Activated CD4-positive, alpha-beta T cell treated with anti-CD3 and anti-CD28 coated beads, Interleukin-2, amount 50 U/mL, for 24 hours (primary cell): Measurements from ENCODE around the gene KDM2A.
"Not testable (repeated sequence)": the region's sequence is repeated elsewhere in the genome, so short reads cannot be mapped to it uniquely, and the experiment has no call there.

Experiments
- DNase-seq, 2 donors: peaks; one replicate each; pipeline ENCODE4 v3.0.0-alpha.2; 2020; ENCODE audit warnings: low read depth in 1 of 2, low spot score in 1 of 2

The KDM2A gene

DNA sequence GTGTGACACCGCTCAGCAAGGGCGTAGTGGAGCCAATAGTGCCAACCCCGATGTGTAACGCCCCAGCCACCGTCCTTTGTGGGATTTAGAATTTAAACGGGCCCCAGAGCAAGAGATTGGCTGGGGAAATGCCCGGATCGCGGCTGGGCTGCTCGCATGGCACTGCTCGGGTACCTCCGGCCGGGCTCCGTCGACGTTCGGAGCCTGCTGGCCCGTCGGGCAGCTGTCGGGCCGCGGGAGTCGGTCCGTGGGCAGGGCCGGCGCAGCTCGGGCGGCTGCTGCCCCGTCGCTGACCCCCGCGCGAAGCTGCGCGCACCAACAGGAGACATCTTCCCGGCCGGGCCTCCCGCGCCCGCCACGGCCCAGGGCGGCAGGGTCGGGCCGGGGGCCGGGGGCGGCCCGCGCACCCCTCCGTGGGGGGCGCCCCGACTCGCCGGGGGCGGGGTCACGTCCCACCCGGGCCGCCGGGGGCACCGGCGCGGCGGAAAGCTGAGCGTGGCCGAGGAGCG is 1.3 kb upstream of the KDM2A start:
- DNase-seq = peak in 1 of 2 donors; percentile 16

DNA sequence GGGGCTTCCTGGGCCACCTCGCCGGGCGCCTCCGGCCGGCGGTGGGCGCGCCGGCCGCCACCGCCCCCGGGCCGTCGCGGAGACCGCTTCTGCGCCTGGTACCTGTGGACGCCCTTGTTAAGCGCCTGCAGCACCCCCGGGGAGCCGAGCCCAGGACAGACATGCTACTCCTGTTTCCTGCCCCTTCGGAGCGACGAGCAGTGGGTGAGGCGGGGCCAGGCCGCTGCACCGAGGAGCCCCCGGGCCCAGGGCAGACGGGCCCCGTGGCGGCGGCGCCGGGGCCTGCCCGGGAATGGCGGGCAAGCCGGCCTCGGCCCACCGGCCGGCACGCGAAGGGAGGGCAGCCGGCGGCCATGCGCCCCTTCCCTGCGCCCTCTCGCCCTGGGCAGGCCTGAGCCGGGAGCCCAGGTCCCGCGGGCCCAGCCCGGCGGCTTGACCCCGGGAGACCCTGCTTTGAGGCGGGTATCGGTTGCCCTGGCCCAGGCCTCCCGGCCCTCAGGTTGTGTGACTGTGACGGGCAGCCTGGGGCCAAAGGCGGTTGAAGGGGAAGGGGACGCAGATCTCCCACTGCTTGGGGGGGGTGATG is 789 bp upstream of the KDM2A start:
- peak; percentile 37 to 43 for DNase-seq

DNA sequence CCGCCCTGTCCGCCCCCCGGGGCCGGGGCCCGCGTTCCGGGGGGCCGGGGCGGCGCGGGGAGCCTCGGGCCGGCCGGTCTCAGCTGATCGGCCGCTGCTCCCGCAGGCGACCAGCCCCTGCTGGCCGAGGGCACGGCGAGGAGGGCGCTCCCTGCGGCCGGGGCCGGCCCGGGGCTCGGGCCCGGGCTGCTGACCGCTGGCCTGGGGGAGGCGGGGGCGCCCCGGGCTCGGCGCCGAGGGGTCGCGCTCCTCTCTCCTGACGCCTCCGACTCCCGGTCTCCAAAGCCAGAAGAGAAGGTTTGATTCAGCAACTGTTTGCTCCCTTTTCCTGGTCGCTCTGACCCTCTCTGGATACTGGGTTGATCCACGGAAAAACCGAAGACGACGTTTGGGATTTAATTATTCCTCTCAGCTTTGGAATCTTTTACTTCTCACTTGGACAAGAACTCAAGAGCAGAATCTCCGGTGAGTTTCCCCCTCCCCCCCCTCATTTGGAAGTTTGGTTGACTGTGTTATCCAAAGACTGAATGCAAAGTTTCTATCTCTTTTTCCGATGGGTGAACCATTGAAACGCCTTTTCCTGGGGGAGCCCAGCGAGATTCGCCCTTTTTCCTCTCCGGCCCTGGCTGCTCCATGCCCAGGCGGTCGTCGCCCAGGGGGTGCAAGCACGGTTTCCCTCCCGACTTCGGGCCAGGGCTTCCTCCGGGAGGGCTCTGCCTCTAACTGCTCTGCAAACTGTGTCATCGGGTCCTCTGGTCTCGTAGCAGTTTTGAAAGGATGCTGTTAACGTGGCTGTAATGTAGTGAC is 725 bp downstream of the KDM2A start:
- peak in 1 of 2 donors; percentile 12 for DNase-seq

DNA sequence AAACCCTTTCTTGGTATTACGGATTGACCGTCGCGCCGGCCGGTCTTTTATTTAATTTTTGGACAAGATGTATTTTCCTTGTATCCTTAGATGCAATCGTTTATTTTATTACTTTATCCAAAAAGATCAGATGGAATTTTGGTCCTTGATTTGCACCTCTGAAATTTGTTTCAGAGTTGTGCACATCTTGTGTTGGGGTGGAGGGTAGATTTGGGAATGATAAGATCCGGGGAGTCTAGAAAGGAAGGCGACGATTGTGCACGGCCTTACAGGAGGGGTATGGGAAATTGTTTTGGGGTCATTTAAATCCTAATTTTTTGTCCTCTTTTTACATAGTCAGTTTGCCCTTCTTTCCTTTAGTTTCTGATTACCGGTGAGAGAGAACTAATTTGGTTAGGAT is 1.4 kb downstream of the KDM2A start:
- DNase-seq = no peak

DNA sequence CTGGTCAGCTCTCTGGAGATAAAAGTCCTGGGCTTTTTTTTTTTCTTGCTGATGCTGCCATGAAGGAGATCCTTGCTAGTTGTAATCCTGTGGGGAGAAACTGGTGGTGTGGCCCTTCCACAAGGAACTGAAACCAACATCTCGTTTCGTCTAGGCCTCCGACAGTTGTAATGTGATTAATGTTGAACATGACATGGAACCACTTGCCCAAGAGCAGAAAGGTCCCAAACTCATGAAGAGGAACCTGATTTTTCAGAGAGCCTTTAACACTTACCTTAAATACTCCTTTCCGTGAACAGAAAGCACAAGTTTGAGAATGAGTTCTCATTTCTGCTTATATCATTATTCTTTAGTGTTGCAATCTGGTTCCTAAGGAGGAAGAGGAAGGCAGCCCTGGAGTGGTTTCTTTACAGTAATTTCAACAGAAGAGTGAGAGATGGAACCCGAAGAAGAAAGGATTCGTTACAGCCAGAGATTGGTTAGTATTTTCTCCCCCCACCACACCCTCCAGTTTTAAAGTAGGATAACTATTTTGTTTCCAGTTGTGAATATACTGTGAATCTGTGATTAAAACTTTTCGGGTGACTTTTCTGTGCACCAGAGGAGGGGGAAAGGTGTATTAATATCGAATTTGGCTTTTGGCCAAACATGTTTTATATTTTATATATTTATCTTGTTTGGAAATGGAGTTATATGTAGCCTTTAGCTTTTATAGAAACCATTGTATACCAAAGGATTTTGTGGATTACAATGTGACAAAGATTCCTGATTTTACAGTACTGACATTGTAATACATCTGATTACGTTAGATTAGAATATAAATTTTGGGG is 2.0 kb downstream of the KDM2A start:
- no peak for DNase-seq

DNA sequence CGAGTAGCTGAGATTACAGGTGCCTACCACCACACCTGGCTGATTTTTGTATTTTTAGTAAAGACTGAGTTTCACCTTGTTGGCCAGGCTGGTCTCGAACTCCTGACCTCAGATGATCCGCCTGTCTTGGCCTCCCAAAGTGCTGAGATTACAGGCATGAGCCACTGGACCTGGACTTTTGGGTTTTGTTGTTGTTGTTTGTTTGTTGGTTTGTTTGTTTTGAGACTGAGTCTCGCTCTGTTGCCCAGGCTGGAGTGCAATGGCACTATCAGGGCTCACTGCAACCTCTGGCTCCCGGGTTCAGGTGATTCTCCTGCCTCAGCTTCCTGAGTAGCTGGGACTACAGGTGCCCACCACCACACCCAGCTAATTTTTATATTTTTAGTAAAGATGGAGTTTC is 4.7 kb downstream of the KDM2A start:
- not testable (repeated sequence) for DNase-seq

DNA sequence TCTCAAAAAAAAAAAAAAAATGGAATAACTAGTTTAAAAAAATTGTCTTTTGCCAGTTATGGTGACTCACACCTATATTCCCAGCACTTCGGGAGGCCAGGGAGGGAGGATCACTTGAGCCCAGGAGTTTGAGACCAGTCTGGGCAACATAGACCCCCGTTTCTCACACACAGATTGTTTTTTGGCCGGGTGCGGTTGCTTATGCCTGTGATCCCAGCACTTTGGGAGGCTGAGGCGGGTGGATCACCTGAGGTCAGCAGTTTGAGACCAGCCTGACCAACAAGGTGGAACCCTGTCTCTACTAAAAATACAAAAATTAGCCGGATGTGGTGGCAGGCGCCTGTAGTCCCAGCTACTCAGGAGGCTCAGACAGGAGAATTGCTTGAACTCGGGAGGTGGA is 7.2 kb downstream of the KDM2A start:
- DNase-seq = not testable (repeated sequence)

DNA sequence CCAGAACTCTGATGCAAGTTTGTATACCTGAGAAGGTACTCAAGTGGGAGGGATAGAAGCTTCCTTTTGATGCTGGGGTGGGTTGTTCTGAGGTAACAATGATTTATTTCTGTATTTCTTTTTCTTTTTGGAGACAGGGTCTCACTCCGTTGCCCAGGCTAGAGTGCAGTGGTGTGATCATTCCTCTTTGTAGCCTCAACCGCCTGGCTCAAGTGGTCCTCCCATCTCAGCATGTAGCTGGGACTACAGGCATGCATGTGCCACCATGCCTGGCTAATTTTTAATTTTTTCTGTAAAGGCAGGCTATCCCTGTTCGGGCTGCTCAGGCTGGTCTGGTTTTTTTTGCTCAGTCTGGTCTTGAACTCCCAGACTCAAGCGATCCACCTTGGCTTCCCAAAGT is 7.9 kb downstream of the KDM2A start:
- DNase-seq = no peak

DNA sequence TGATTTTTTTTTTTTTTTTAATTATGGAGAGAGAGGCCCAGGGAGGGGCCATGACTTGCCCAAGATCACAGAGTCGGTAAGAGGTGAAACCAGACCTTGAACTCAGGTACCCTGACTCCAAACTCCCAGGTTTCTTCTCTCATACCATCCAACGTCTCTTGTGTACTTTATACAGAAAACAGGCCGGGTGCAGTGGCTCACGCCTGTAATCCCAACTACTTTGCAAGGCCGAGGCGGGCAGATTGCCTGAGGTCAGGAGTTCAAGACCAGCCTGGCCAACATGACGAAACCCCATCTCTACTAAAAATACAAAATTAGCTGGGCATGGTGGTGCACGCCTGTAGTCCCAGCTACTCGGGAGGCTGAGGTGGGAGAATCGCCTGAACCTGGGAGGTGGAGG is 11.8 kb downstream of the KDM2A start:
- not testable (repeated sequence) for DNase-seq

DNA sequence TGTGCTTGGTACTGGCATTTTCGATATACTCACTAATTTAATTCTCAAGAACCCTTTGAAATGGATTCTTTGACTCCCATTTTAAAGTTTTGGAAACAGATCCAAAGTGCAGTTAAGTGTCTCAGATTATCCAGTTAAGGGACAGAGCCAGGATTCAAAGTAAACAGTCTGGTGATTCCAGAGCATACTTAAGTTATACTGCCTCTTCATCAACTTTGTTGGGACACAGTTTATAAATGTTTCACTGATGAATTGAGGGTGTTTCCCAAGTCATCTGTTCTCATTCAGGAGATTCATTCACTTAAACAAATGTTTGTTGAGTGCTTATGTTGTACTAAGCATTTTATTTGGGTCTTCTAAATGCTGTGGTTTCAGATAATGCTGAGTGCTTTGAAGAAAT is 17.1 kb downstream of the KDM2A start:
- no peak for DNase-seq

DNA sequence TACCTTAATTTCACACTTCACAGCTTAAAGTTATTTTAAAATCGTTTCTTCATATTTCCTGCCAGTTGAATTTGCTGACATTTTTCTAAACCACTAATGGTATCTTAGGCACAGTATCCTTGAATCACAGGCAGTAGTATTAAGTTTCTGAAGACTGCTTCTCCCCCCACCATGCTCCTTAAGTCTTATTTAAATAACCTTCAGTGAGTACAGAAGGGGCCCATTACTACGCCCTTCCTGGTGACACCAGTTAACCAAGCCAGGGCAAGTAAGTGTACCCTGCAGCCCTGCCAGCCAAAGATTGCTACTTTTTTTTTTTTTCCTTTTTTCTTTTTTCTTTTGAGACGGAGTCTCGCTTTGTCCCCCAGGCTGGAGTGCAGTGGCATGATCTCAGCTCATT is 19.9 kb downstream of the KDM2A start:
- no peak for DNase-seq

DNA sequence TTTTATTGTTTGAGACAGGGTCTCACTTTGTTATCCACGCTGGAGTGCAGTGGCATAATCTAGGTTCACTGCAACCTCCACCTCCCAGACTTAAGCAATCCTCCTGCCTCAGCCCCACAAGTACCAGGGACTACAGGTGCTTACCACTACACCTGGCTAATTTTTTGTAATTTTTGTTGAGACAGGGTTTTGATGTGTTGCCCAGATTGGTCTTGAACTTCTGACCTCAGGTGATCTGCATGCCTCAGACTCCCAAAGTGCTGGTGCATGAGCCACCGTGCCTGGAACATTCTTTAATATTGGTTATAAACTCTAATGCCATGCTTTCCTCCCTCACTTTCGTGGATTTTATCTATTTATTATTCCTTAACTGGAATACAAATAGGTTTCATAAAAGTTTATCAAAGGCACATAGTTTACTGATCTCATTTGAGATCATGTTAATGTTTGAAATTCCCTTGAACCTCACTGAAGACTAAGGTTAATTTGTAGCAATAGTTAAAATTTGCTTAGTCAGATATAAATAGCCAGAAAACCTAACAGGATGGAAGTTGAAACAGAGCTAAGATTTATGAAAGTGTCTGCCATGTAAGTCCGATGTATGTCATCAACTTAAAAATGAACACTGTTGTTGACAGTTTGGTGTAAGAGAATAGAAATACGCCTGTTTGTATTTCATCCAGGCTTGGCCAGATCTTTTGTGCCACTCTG is 27.6 kb downstream of the KDM2A start:
- no peak for DNase-seq

DNA sequence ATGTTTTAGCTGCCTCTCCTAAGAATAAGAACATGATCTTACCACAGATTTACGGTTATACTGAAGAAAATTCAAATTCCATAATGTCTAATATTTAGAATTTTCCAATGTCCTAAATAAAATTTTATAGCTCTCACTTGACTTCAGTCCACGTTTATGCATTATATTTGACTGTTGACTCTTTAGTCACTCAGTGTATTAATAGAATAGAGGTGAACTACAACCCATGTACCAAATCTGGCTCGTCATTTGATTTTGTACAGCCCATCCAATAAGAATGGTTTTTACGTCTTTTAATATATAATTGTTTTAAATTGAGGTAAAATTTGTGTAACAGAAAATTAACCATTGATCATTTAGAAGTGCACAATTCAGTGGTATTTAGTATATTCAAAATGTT is 34.9 kb downstream of the KDM2A start:
- DNase-seq = no peak

DNA sequence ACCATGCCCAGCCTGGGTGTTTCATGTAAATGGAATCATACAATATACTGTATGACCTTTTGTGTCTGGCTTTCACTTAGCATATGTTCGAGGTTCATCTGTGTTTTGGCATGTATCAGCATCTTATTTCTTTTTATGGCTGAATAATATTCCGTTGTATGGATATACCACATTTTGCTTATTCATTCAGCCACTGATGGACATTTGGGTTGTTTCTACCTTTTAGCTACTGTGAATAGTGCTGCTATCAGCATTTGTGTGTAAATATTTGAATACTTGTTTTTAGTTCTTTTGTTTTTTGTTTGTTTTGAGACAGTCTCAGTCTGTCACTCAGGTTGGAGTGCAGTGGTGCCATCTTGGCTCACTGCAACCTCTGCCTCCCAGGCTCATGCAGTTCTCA is 35.7 kb downstream of the KDM2A start:
- DNase-seq = no peak

DNA sequence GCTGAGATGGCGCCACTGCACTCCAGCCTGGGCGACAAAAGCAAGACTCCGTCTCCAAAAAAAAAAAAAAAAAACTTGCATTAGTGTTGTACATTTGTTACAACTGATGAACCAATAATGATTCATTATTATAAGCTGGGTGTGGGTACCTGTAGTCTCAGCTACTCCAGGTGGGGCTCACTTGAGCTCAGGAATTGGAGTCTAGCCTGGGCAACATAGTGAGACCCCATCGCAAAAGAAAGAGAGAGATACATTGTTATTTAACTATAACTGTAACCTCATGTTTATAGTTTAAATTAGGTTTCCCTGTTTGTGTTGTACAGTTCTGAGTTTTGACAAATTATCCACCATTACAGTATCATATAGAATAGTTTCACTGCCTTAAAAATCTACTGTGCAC is 38.6 kb downstream of the KDM2A start:
- no peak for DNase-seq

DNA sequence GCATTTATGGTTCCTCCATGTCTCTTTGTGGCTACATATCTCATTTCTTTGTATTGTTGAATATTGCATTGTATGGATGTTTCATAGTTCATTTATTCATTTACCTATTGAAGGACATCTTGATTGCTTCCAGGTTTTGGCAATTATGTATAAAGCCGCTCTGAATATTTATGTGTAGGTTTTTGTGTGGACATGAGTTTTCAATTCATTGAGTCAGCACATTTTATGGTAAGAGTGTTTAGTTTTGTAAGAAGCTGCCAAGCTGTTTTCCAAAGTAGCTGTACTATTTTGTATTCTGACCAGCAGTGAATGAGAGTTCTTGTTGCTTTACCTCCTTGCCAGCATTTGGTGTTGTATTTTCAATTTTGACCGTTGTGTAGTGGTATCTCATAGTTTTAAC is 39.2 kb downstream of the KDM2A start:
- no peak for DNase-seq

DNA sequence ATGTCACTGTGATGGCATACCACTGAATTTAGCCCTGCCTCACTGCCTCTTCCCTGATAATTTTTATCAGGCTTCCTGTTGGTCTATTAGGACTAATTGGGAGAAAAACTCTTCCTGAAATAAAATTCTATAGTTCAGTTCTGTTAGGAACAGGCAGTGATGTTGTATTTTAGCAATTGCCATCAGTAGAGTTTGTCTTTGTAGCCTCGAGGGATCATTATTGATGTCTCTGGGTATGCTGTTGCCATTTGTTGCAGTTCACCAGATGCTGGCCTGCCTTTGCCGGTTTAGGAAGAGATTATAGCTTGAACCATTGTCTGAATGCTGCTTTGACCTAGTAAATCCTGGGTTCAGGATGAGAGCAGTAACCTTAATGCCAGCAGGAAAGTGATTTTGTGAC is 41.0 kb downstream of the KDM2A start:
- DNase-seq = no peak

DNA sequence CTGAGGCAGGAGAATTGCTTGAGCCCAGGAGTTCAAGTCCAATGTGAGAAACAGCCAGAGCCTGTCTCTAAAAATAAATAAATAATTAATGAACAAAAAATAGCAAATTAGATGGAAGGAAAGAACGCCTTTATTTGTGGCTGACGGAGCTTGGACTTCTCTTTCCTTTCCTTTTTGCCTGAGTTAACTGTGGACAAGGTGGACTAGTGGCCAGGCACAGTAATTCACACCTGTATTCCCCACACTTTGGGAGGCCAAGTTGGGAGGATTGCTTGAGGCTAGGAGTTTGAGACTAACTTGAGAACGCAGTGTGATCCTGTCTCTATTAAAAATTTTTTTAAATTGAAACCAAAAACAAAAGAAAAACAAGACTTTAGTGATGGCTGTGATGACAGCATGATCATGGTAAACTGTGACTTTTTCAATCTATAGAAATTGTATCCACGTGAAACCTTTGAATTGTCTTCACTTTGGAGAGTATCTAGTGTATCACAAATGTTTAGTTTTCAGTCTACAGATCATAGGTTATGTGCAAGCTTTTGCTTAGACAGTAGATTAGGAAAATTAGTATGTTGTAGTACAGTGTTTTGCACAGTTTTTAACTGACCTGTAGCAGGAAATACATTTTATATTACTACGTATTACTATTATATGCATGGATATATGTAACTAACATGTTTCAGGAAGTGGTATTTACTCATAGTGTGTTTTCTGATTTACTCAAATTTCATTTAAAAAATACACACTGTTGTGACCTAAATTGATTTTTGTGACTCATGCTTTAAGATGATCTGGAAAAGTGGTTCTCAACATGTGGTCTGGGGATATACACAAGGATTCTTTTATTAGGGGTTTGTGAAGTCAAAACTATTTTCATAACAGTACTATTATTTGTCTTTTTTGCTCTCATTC is 42.1 kb downstream of the KDM2A start:
- DNase-seq = no peak

DNA sequence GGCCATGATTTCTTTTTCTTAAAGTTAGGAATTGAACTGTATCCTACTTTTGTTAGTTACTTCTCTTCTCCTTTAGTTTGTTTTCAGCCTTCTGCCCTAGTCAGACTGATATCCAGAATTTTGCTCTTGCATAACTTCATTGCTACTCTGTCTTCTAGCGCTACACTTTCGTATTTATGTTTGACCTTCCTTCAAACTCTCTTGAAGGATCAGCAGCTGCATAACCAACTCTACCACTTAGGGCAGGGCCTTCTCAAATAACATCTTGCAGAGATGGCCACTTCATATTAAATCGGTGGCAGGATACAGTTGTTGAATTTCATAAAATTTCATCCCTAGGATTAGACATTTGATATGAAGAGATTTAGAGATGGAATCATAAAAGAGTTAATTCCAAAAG is 43.9 kb downstream of the KDM2A start:
- no peak for DNase-seq

DNA sequence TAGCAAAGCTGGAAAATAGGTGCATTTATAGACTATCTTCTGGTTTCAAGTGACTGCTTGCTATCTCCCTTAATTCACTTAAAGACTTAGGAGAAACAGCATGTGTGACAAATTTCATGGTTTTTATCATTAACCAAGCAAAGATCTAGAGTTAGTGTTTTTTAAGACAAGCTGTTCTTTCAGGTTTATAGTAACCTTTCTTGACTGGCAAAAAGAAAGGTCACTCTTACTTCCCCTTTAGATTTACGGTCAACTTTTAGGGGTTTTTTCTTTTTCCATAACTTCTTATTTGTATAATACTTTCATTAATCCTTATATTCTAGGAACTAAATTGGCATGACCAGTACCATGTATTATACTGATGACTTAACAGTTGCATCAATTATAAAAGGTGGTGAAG is 46.6 kb downstream of the KDM2A start:
- DNase-seq = no peak
